Ecto neural progenitor cell (in vitro differentiated cells): ENCODE results near the gene NHS.
A peak's percentile ranks its signal among the peaks of the same experiment; 100 is the strongest.

ENCODE experiments used
- DNase-seq: peaks from one replicate; pipeline ENCODE4 v3.0.0-alpha.2; 2018; ENCODE audit warnings: low spot score

Gene NHS

GRCh38 chrX:17622331-17622730, 247.3 kb downstream of the NHS start:
- DNase-seq: no peak

- no peak for DNase-seq
Observed at GRCh38 chrX:17623750-17624149, 248.8 kb downstream of the NHS start.

- DNase-seq: no peak
Observed at GRCh38 chrX:17627026-17627425, 252.0 kb downstream of the NHS start.

- no peak for DNase-seq
Observed at GRCh38 chrX:17628976-17629375, 254.0 kb downstream of the NHS start.

- no peak for DNase-seq
Observed at GRCh38 chrX:17629519-17629918, 254.5 kb downstream of the NHS start.

- DNase-seq: no peak
Observed at GRCh38 chrX:17631647-17632046, 256.6 kb downstream of the NHS start.

GRCh38 chrX:17632942-17633341, 257.9 kb downstream of the NHS start:
- no peak for DNase-seq

GRCh38 chrX:17633546-17633945, 258.5 kb downstream of the NHS start:
- DNase-seq: no peak

- DNase-seq: no peak
Observed at GRCh38 chrX:17634542-17635207, 259.7 kb downstream of the NHS start.

- peak; percentile 87 for DNase-seq
Observed at GRCh38 chrX:17635231-17635630, 260.2 kb downstream of the NHS start.

GRCh38 chrX:17637235-17637634, 262.2 kb downstream of the NHS start:
- no peak for DNase-seq

- no peak for DNase-seq
Observed at GRCh38 chrX:17638731-17639130, 263.7 kb downstream of the NHS start.

GRCh38 chrX:17642891-17643290, 267.9 kb downstream of the NHS start:
- no peak for DNase-seq

GRCh38 chrX:17643528-17643927, 268.5 kb downstream of the NHS start:
- DNase-seq: no peak

GRCh38 chrX:17644001-17644400, 269.0 kb downstream of the NHS start:
- no peak for DNase-seq

GRCh38 chrX:17654116-17654515, 279.1 kb downstream of the NHS start:
- DNase-seq: no peak

GRCh38 chrX:17655211-17656034, 280.4 kb downstream of the NHS start:
- peak; percentile 56 for DNase-seq

- peak; percentile 49 for DNase-seq
Observed at GRCh38 chrX:17656035-17656418, 281.0 kb downstream of the NHS start.

- no peak for DNase-seq
Observed at GRCh38 chrX:17656556-17656955, 281.6 kb downstream of the NHS start.

- DNase-seq: no peak
Observed at GRCh38 chrX:17662391-17662790, 287.4 kb downstream of the NHS start.

GRCh38 chrX:17668929-17669328, 293.9 kb downstream of the NHS start:
- DNase-seq: no peak

GRCh38 chrX:17669458-17669857, 294.5 kb downstream of the NHS start:
- DNase-seq: no peak

GRCh38 chrX:17669891-17670290, 294.9 kb downstream of the NHS start:
- DNase-seq: no peak

- no peak for DNase-seq
Observed at GRCh38 chrX:17670874-17671273, 295.9 kb downstream of the NHS start.
